GM12873 (cell line): ENCODE data around the gene SRPK1.

Experiments
- TF ChIP-seq, protein P1 (sequence below): IDR thresholded peaks from 2 replicates; pipeline ENCODE4 v1.5.1; 2012; ENCODE audit warnings: low read depth, mild to moderate bottlenecking, moderate library complexity, low read length, control low read depth; ENCODE audit not compliant: insufficient read depth; ENCODE audit errors: missing control alignments

SRPK1 gene

DNA sequence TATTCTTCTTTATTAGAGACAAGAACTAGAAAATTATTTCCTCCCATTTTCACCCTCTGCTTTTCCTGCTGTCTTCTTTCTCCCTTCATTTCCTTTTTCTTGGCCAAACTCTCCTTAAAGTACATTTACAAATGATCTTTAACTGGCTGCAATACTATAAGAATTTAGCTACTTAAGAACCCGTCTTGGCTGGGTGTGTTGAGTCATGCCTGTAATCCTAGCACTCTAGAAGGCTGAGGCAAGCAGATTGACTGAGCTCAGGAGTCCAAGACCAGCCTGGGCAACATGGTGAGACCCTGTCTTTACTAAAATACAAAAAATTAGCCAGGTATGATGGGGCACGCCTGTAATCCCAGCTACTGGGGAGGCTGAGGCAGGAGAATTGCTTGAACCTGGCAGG is 39.3 kb upstream of the SRPK1 start:
- TF ChIP-seq, protein P1, sequence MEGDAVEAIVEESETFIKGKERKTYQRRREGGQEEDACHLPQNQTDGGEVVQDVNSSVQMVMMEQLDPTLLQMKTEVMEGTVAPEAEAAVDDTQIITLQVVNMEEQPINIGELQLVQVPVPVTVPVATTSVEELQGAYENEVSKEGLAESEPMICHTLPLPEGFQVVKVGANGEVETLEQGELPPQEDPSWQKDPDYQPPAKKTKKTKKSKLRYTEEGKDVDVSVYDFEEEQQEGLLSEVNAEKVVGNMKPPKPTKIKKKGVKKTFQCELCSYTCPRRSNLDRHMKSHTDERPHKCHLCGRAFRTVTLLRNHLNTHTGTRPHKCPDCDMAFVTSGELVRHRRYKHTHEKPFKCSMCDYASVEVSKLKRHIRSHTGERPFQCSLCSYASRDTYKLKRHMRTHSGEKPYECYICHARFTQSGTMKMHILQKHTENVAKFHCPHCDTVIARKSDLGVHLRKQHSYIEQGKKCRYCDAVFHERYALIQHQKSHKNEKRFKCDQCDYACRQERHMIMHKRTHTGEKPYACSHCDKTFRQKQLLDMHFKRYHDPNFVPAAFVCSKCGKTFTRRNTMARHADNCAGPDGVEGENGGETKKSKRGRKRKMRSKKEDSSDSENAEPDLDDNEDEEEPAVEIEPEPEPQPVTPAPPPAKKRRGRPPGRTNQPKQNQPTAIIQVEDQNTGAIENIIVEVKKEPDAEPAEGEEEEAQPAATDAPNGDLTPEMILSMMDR = no peak

DNA sequence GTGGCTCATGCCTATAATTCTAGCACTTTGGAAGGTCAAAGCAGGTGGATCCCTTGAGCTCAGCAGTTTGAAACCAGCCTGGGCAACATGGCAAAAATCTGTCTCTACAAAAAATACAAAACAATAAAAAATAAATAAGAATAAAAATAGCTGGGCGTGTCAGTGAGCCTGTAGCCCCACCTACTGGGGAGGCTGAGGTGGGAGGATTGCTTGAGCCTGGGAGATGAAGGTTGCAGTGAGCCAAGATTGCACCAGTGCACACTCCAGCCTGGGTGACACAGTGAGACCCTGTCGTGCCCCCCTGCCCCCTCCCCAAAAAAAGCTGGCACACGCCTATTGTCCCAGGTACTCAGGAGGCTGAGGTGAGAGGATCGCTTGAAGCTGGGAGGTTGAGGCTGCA is 35.1 kb upstream of the SRPK1 start:
- TF ChIP-seq, protein P1 = peak; percentile 37

DNA sequence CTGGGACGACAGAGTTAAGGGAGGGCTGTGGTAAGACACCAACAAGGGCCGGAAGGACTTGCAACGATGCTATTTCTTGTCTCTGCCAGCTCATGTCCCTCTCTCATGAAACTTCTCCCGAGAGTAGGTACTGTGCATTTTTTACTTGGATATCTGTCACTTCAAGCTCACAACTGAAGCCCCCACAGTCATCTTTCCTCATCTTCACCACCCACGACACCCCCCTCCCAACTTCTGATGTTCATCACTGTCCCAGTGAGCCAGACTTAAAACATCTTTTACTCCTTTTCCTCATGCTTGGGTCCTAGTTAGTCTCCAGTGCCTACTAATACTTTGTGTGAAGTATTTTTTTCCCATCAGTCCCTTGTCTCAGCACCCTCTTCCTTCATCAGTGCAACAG is 34.6 kb upstream of the SRPK1 start:
- TF ChIP-seq, protein P1 = no peak

DNA sequence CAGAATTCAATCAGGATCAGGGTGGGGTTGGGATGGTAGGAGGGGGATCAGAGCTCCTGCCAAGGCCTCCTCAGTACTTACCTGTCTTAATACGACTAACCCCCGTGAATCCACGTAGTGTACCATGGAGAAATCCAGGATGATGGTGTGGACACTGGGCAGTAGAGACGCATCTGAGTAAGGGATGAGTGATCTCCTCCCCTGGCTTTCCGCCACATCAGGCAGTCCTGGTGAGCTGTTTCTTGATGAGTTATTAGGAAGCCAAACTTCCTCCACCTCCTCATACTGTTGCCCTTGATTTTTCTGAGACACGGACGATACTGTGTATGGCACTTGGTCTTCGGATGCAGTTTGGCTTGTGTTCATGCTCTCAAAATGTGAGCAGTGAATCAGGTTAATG is 34.2 kb upstream of the SRPK1 start:
- TF ChIP-seq, protein P1 = no peak

DNA sequence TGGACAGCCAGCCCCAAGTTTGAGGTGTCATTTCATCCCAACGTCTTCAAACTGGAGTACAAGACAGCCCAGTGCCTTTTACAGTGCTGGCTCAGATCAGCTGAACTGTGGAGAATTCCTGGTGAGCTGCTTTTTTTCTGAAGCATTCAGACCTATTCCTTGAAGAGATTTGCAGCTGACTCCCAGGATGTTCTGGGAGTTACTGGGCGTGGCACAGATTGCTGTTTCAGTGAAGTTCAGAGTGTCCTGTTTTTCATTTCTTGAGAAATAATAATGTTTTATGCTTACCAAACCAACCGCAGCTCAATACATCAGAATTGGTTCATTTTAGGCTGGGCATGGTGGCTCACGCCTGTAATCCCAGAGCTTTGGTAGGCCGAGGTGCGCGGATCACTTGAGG is 33.4 kb upstream of the SRPK1 start:
- TF ChIP-seq, protein P1 = no peak

DNA sequence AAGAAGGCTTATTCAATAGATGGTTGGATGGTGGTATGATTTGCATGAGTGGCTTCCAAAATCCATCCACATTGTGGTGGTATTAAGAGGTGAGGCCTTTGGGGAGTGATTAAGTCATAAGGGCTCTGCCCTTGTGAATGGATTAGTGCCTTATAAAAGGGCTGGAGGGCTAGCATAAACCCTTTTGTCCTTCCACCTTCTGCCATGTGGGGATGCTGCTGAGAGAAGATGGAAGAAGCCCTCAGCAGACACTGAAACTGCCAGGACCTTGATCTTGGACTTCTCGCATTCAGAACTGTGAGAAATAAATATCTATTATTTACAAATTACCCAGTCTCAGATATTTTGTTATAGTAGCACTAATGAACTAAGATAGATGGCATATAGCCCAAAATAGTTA is 27.8 kb upstream of the SRPK1 start:
- TF ChIP-seq, protein P1 = peak; percentile 49

DNA sequence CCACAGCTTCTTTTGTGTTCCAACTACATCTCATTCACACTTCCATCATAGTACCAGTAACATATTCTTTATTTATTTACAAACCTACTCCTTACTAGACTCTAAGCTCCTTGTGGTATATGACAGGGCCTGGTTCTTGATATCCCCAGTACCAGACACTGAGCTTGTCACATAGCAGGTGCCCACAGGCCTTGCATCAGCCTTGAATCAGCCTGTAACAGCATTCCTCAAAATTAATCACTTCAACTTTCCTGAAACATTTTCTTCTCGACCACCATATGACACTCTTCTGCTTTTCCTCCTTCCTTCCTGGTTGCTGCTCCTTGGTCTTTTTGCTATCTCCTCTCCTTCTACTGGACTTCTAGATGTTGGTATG is 24.7 kb upstream of the SRPK1 start:
- TF ChIP-seq, protein P1 = no peak
